GM18519 (cell line): ENCODE measurements around the gene RBM33.
"Not testable (repeated sequence)": the region's sequence is repeated elsewhere in the genome, so short reads cannot be mapped to it uniquely, and the experiment has no call there.

Experiments used
- ATAC-seq: cut with Tn5 transposase; IDR thresholded peaks from one replicate; pipeline ENCODE4 v1.9.1; 2021; ENCODE audit warnings: mild to moderate bottlenecking, moderate library complexity; ENCODE audit not compliant: unreplicated experiment, low FRiP score

RBM33 gene

GRCh38 chr7:155815332-155816191, 171.1 kb downstream of the RBM33 start:
- peak; percentile 77 for ATAC-seq

GRCh38 chr7:155816192-155816508, 171.7 kb downstream of the RBM33 start:
- no peak for ATAC-seq

- no peak for ATAC-seq
Measured at GRCh38 chr7:155816996-155817395, 172.5 kb downstream of the RBM33 start.

- ATAC-seq, result not testable (repeated sequence)
Measured at GRCh38 chr7:155817515-155817914, 173.1 kb downstream of the RBM33 start.

- ATAC-seq, result no peak
Measured at GRCh38 chr7:155818154-155818819, 173.8 kb downstream of the RBM33 start.

GRCh38 chr7:155818820-155819168, 174.3 kb downstream of the RBM33 start:
- ATAC-seq, result no peak

GRCh38 chr7:155819186-155819585, 174.7 kb downstream of the RBM33 start:
- no peak for ATAC-seq

GRCh38 chr7:155820246-155820645, 175.8 kb downstream of the RBM33 start:
- ATAC-seq, result no peak

GRCh38 chr7:155820788-155821187, 176.3 kb downstream of the RBM33 start:
- no peak for ATAC-seq

GRCh38 chr7:155821851-155822250, 177.4 kb downstream of the RBM33 start:
- no peak for ATAC-seq

- ATAC-seq, result no peak
Measured at GRCh38 chr7:155824227-155824886, 179.9 kb downstream of the RBM33 start.

GRCh38 chr7:155825336-155825735, 180.9 kb downstream of the RBM33 start:
- ATAC-seq, result no peak

GRCh38 chr7:155829796-155830470, 185.5 kb downstream of the RBM33 start:
- ATAC-seq, result no peak
